ENCODE results near the gene MBTPS1. TPM values are rescaled to one million over a fixed set of nuclear protein-coding genes. Genes with fewer than 3 reads are reported as not detected.

Gene MBTPS1
- total and polyA plus RNA-seq, 9 of the 15 experiments (the other 6 are each of a cell fraction or from before 2014, with no cell fraction given) = 2.8 to 57.6 (median 43.8) TPM

DNA sequence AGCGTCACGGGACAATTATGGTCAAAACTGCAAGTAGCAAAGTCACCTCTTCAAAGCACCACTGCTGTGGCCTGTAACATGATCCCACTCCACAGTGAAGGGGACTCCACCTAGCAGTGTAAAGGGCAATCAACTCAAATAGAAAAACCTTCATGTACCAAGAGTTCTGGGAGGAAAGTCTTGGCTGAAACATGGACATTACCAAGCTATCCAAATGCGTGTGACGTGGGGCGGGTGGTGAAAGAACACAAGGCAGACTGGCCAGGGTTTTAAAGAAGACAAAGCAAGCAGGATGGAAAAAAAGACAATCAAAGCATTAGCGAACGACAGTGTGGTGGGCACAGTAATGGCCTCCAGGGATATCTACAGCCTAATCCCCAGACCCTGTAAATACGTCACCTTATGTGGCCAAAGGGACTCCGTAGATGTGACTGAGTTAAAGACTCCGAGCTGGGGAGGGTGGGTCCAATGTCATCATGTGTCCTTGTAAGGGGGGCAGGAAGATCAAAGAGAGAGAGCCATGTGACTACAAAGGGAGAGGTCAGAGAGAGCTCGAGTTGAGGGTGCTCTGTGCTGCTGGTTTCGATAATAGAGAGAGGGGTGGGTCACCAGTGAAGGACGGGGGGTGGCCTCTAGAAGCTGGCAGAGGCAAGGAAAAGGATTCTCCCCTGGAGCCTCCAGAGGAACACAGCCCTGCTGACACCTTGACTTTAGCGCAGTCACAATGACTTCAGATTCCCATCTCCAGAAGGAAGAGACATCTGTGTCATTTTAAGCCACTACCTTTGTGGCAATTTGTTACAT is 22.3 kb upstream of the MBTPS1 start (continued):
- TF ChIP-seq ZNF212 (CRISPR knock-in tag; IDR thresholded peaks at IDR 0.05) (0 out of 2 replicates have a peak, but pooled peaks have one; percentile 69), ZNF347 (CRISPR knock-in tag; IDR thresholded peaks at IDR 0.05; ENCODE audit: low read depth) (no peak), EZH2 (IDR thresholded peaks at IDR 0.05; ENCODE audit: borderline replicate concordance, low read depth, low read length) (no peak), U2AF2 (optimal IDR thresholded peaks at IDR 0.05; ENCODE audit: low read depth, low read length) (no peak), MAZ (CRISPR knock-in tag; conservative IDR thresholded peaks at IDR 0.05 in 1 of 2, IDR thresholded peaks at IDR 0.05 in 1 of 2) (peak; percentile 68 to 73), ZNF431 (CRISPR knock-in tag; IDR thresholded peaks at IDR 0.05) (no peak; the same call in 1 of the 2 replicates), POLR2H (tag; IDR thresholded peaks at IDR 0.05; ENCODE audit: low read depth) (peak; percentile 85), PPARD (CRISPR knock-in tag; IDR thresholded peaks at IDR 0.05) (no peak), NFXL1 (CRISPR knock-in tag; IDR thresholded peaks at IDR 0.05) (0 out of 2 replicates have a peak, but pooled peaks have one; percentile 59), TEAD4 (IDR thresholded peaks at IDR 0.05; ENCODE audit: low read length) (peak; percentile 9; the same call in 1 of the 2 replicates), TEAD4 (CRISPR knock-in tag; IDR thresholded peaks at IDR 0.05; ENCODE audit: borderline replicate concordance) (no peak), ZNF75A (CRISPR knock-in tag; IDR thresholded peaks at IDR 0.05) (no peak), DPF2 (IDR thresholded peaks at IDR 0.05) (peak; percentile 83)
- TF ChIP-seq, protein P1, sequence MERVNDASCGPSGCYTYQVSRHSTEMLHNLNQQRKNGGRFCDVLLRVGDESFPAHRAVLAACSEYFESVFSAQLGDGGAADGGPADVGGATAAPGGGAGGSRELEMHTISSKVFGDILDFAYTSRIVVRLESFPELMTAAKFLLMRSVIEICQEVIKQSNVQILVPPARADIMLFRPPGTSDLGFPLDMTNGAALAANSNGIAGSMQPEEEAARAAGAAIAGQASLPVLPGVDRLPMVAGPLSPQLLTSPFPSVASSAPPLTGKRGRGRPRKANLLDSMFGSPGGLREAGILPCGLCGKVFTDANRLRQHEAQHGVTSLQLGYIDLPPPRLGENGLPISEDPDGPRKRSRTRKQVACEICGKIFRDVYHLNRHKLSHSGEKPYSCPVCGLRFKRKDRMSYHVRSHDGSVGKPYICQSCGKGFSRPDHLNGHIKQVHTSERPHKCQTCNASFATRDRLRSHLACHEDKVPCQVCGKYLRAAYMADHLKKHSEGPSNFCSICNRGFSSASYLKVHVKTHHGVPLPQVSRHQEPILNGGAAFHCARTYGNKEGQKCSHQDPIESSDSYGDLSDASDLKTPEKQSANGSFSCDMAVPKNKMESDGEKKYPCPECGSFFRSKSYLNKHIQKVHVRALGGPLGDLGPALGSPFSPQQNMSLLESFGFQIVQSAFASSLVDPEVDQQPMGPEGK (CRISPR knock-in tag; IDR thresholded peaks at IDR 0.05; ENCODE audit: borderline replicate concordance) = no peak
- TF ChIP-seq, protein P2, sequence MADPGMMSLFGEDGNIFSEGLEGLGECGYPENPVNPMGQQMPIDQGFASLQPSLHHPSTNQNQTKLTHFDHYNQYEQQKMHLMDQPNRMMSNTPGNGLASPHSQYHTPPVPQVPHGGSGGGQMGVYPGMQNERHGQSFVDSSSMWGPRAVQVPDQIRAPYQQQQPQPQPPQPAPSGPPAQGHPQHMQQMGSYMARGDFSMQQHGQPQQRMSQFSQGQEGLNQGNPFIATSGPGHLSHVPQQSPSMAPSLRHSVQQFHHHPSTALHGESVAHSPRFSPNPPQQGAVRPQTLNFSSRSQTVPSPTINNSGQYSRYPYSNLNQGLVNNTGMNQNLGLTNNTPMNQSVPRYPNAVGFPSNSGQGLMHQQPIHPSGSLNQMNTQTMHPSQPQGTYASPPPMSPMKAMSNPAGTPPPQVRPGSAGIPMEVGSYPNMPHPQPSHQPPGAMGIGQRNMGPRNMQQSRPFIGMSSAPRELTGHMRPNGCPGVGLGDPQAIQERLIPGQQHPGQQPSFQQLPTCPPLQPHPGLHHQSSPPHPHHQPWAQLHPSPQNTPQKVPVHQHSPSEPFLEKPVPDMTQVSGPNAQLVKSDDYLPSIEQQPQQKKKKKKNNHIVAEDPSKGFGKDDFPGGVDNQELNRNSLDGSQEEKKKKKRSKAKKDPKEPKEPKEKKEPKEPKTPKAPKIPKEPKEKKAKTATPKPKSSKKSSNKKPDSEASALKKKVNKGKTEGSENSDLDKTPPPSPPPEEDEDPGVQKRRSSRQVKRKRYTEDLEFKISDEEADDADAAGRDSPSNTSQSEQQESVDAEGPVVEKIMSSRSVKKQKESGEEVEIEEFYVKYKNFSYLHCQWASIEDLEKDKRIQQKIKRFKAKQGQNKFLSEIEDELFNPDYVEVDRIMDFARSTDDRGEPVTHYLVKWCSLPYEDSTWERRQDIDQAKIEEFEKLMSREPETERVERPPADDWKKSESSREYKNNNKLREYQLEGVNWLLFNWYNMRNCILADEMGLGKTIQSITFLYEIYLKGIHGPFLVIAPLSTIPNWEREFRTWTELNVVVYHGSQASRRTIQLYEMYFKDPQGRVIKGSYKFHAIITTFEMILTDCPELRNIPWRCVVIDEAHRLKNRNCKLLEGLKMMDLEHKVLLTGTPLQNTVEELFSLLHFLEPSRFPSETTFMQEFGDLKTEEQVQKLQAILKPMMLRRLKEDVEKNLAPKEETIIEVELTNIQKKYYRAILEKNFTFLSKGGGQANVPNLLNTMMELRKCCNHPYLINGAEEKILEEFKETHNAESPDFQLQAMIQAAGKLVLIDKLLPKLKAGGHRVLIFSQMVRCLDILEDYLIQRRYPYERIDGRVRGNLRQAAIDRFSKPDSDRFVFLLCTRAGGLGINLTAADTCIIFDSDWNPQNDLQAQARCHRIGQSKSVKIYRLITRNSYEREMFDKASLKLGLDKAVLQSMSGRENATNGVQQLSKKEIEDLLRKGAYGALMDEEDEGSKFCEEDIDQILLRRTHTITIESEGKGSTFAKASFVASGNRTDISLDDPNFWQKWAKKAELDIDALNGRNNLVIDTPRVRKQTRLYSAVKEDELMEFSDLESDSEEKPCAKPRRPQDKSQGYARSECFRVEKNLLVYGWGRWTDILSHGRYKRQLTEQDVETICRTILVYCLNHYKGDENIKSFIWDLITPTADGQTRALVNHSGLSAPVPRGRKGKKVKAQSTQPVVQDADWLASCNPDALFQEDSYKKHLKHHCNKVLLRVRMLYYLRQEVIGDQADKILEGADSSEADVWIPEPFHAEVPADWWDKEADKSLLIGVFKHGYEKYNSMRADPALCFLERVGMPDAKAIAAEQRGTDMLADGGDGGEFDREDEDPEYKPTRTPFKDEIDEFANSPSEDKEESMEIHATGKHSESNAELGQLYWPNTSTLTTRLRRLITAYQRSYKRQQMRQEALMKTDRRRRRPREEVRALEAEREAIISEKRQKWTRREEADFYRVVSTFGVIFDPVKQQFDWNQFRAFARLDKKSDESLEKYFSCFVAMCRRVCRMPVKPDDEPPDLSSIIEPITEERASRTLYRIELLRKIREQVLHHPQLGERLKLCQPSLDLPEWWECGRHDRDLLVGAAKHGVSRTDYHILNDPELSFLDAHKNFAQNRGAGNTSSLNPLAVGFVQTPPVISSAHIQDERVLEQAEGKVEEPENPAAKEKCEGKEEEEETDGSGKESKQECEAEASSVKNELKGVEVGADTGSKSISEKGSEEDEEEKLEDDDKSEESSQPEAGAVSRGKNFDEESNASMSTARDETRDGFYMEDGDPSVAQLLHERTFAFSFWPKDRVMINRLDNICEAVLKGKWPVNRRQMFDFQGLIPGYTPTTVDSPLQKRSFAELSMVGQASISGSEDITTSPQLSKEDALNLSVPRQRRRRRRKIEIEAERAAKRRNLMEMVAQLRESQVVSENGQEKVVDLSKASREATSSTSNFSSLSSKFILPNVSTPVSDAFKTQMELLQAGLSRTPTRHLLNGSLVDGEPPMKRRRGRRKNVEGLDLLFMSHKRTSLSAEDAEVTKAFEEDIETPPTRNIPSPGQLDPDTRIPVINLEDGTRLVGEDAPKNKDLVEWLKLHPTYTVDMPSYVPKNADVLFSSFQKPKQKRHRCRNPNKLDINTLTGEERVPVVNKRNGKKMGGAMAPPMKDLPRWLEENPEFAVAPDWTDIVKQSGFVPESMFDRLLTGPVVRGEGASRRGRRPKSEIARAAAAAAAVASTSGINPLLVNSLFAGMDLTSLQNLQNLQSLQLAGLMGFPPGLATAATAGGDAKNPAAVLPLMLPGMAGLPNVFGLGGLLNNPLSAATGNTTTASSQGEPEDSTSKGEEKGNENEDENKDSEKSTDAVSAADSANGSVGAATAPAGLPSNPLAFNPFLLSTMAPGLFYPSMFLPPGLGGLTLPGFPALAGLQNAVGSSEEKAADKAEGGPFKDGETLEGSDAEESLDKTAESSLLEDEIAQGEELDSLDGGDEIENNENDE (IDR thresholded peaks at IDR 0.05; ENCODE audit: low read depth, low read length) = no peak
